T-helper 9 cell (primary cell): ENCODE results near the gene EXOSC10.
A peak's percentile ranks its signal among the peaks of the same experiment; 100 is the strongest.
"Not testable (repeated sequence)": the region's sequence is repeated elsewhere in the genome, so short reads cannot be mapped to it uniquely, and the experiment has no call there.

Experiments used
- DNase-seq: peaks from one replicate; pipeline ENCODE4 v3.0.0-alpha.2; 2020

The EXOSC10 gene

GRCh38 chr1:11059968-11060830 is 39.5 kb downstream of the EXOSC10 start, which contains the start of gene SRM:
TSS of gene SRM (minus strand) at chr1:11060018. CDS start at chr1:11059943, 75 bp downstream.
- DNase-seq = peak; percentile 86

DNA sequence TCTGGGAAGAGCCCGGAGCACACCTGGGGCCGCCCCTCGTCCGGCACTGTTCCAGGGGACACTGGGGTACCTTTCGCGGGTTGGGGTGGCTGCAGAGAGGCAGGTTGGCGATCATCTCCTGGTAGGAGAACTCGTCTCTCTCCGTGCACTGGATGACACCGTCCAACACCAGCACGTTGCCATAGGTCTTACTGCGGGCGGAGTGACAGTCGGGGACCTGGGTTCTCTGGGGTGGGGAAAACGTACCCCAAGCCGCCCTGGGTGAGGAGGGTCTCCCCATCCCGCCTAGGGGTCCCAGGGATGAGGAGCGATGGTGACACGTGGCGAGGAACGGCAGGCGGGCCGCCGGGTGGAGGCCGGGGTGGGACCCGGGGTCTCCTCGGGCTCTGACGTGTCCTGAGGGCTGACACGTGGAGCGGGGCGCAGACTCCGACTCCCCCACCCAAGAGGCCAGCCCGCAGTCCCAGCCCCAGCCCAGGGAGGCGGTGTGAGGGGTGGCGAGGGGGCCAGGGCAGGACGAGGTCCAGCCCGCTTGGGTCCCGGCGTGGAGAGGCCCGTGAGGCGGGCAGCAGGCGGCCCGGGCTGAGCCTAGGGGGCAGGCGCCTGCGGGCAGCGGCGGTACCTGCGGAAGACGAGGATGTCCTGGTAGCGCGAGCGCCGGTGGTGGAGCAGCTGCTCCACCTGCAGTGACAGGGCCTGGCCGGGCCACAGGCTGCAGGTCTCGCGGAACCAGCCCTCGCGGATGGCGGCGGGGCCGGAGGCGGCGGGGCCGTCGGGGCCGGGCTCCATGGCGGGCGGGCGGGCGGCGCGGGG is 40.3 kb downstream of the EXOSC10 start:
- DNase-seq = no peak

DNA sequence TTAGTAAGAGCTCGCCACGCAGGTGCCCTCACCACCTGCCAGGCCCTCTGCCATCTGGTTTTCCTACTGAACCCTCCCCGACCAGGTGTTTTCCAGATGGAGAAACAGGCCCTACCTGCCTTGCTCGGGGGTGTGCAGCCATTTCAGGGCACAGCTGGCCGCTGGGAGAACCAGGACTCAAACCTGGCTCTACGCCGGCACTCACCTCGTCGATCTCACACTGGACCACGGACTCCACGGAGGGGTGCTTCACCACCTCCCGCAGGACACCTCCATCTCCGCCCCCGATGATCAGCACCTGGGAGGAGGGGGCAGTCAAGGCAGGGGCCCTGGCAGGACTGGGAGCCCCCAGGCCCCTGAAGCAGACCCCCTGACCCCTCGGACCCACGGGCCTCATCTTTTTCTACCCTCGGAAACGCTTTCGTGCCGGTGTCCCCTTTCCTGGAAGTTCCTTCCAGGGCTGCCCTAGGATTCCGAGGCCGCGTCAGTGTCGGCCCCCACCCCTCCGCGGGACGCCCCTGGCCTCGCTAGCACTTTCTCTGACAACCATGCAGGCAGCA is 41.0 kb downstream of the EXOSC10 start:
- DNase-seq = no peak

- DNase-seq = no peak
Observed at GRCh38 chr1:11058026-11058425, 41.6 kb downstream of the EXOSC10 start.

DNA sequence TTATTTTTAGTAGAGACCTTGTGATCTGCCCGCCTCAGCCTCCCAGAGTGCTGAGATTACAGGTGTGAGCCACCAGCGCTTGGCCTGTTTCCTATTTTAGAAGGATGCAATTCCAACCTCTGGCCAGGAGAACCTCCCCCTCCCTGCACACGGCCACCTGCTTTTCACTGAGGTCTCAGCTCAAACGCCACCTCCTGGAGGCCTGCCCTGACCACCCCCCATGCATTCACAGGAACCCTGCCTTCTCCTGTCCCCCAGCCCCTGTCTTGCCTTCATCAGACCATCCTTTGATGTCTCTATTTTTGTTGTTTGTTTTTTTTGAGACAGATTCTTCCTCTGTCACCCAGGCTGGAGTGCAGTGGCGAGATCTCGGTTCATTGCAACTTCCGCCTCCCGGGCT is 42.2 kb downstream of the EXOSC10 start:
- DNase-seq = no peak

- no peak for DNase-seq
Observed at GRCh38 chr1:11056504-11056903, 43.2 kb downstream of the EXOSC10 start.

- DNase-seq = no peak
Observed at GRCh38 chr1:11055676-11056075, 44.0 kb downstream of the EXOSC10 start.

GRCh38 chr1:11054666-11055065 is 45.0 kb downstream of the EXOSC10 start:
- no peak for DNase-seq

- DNase-seq = no peak
Observed at GRCh38 chr1:11054181-11054580, 45.5 kb downstream of the EXOSC10 start.

DNA sequence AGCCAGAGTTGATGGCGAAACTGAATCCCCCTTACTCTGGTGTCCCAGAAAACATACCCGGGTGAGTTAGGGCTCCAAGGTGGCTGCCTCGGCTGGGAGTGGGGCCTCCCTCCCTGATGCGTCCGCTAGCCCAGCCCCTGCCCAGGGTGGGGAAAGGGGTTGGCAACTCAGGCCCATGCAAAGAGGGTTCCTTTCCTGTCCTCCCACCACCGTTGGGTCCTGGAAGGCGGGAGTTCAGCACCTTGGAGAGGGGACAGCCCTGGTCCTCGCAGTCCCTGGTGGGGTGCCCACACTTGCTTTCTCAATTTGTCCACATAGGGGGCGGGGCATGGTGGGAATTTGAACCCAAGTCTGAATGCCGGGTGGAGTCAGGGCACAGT is 45.9 kb downstream of the EXOSC10 start:
- no peak for DNase-seq

DNA sequence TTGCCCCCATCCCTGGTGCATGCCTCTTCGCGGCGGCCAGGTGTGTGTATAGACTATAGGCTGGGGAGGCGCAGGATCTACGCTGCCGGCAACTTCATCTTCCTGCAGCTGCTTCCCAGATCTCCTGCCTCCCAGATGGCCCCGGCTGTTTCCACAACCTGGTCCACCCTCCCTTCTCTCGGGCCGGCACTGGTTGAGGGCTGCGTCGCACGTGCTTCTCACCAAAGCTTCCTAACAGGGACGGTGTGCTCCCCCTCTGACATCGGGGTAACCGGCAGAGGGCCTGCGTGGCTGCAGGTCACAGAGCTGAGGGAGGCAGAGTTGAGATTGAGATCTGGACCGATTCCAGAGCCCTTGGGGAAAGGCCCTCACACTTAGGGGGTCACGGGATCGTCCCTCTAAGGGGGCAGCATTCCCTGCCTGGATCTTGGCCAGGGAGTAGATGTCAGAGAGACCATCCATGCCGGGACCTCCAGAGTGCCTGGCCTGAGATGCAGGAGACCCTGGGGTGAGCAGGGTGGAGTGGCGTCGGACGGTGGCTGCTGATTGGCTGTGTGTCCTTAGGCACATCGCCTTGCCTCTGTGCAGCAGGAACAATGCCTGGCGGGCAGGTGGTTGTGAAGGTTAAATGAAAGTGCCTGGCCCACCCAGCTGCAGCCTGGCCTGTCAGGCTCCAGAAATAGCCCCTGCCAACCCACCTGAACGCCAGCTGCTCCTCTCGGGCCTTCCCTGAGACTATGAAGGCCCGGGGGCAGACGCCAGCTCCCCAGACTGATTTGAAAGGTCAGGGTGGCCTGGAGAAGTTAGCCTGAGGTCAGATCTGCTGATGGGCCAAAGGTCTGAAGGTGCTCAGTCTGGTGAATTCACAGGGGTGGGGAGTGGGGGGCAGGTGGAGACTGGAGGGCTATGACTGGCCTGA is 46.6 kb downstream of the EXOSC10 start:
- no peak for DNase-seq

DNA sequence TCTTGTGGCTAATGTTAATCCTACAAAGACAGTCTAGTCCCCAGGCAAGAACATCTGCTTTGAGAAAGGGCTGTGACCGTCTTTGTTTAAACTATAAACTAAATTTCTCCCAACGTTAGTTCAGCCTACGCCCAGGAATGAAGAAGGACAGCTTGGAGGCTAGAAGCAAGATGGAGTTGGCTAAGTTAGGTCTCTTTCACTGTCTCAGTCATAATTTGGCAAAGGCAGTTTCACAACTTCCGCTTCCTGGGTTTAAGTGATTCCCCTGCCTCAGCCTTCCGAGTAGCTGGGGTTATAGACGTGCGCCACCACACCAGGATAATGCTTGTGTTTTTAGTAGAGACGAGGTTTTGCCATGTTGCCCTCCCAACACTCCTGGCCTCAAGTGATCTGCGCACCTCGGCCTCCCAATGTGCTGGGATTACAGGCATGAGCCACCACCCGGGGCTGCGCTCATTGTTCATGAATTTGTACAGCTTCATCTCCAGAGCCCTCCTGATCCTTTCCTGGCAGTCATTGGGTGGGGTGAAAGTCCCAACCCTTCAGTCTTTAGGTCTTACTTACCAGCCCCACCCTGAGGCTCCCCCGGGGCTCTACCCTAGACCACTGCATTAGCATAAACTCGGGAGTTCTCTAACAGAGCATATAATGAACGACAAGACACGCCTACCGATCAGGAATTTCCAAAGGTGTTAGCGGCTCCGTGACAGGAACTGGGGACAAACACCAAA is 47.7 kb downstream of the EXOSC10 start:
- DNase-seq = no peak

DNA sequence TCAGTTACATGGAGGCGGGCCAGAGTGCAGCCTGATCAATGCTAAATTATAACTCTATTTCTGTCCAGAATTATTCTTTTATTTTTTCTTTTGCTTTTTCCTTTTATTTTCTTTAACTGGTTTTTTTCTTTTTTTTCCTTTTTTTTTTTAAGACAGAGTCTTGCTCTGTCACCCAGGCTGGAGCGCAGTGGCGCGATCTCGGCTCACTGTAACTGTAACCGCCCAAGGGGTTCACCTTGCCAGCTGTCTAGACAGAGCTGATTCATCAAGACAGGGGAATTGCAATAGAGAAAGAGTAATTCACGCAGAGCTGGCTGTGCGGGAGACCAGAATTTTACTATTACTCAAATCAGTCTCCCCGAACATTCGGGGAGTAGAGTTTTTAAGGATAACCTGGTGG is 48.5 kb downstream of the EXOSC10 start:
- not testable (repeated sequence) for DNase-seq

GRCh38 chr1:11046625-11047365 is 52.9 kb downstream of the EXOSC10 start, which contains the start of gene MASP2:
TSS of gene MASP2 (minus strand) at chr1:11047239. CDS start at chr1:11047207, 32 bp downstream.
- DNase-seq = no peak

DNA sequence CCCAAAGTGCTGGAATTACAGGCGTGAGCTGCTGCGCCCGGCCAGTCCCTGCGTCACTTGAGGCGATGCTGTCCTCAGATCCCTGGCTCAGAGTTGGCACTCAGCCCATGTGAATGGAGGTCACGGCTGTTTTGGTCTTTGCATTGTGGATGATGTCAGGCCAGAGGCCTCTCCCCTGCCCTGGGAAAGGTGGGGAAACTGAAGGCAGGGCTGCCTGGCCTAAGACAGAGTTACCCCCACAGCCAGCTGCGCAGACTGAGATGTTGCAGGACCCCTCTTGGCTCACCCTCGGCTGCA is 53.5 kb downstream of the EXOSC10 start:
- DNase-seq = no peak

DNA sequence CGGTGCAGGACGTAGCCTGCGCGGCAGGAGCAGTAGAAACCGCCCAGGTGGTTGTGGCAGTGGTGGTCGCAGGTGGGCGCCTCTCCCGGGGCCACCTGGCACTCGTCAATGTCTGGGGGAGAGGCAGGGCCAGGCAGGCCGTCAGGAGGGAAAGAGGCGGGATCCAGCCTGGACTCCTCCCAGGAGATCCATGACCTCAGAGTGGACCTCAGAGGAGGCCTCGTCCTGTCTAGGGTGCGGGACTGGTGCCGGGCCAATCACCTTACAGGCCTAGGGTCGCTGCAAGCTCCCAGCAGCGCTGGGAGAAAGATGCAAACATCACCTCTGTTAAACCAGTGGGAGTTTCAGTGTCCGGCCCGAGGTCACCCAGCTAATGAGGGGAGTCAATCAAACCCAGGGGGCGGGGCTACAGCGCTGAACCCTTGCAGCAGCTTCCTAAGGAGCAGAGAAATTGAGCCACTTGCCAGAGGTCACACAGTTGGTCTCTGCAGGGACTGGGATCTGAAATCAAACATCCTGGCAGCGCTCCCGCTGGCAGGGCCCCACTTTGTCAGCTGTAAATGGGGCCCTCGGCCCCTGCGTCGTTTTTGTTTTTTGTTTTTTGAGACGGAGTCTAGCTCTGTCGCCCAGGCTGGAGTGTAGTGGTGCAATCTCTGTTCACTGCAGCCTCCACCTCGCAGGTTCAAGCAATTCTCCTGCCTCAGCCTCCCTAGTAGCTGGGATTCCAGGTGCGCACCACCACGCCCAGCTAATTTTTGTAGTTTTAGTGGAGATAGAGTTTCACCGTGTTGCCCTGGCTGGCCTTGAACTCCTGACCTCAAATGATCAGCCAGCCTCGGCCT is 54.0 kb downstream of the EXOSC10 start:
- no peak for DNase-seq

GRCh38 chr1:11044849-11045427 is 54.7 kb downstream of the EXOSC10 start:
- no peak for DNase-seq

DNA sequence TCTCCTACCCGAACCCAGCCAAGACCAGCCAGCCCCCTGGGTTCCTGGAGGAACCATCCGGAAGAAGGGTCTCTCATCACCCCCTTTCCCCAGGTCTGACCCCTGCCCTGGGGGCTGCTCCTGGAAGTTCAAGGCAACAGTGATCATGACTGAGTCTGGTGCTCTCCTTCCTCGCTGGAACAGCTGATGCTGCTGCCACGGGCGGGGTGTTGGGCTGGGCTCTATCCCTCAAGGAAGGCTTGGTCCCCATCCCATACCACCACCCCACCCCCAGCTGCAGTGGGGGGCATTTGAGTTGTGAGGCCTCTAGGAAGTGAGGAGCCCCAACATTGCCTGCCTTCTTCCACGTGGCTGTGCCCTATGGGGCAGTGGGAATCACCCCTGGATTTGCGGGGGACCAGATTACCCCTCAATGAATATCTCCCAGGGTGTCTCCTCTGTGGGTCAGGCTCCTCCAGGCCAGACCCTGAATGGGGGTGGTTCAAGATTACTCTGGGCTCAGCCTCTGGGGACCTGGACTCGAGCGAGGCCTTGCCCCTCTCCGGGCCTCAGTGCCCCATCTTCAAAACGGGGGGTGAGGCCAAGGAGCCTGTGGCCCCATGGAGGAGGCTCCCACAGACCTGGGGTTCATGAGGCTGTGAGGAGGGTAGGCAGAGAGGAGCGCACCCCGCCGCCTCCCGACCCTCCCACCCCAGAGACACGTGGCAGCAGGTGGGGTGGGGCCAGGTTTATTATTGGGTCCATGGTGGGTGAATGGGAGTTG is 55.4 kb downstream of the EXOSC10 start:
- no peak for DNase-seq
